ENCODE results near the gene JPH4.
"Not testable (repeated sequence)": the region's sequence is repeated elsewhere in the genome, so short reads cannot be mapped to it uniquely, and the experiment has no call there.

JPH4 gene

DNA sequence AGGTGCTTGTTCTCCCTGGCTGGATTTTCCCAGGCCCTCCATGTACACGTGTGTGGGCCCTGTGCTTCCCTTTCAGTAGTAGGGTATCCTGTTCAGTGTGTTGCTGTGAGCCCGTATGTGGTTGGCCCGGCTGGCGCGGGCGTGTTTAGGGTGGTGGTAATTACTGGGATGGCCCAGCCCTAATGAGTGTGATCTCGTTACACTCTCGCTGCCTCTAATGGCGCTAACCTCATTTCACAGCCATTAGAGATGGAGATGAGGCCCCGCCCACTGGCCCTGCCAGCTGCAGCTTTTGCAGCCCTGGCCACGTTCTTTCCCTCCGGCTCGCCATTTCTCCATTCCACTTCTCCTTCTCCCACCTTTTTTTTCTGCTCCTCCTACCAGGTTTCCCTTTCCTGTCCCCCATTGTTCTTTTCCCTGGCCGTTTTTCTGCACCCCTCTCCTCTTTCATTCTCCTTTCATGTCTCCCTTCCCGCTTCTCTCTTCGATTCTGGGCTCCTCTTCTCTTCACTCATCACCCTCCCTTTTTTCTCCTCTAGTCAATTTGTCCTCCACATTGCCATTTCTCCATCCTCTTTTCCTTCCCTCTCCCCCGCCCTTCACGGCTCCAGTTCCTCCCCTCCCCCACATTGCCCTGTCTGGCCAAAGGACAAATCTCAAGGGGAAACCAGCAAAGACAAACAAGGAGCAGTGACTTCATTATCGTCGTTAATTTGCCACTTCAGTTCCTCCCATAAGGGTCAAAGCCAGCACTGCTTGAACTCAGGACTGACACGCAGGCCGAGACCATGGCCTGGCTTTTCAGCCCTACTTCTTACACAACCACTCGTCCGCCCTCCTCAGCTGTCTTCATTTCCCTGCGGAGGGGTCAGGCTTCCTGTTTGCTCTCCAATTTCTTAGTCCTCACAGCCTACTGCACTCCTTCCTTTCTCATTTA, 33.8 kb downstream of the JPH4 start:
- peak; percentile 63 to 64 for DNase-seq

DNA sequence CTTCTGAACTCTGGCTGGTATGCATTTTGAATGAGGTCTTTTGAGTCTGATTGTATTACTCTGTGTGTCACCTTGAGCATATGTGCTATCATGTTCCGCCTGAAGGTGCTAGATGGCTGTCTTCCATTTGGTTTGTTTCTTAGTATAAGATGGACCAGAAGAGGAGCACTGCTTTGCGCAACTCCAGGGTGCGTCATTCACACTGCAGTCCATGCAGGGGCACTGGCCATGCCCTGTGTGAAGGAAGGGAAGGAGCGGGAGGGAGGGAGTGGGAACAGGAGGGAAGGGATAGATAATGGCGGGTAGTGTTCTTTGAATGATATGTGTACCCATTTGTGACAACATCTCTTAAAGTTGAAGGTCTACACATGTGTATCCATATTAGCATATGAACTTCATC, 35.2 kb downstream of the JPH4 start:
- no peak for DNase-seq

DNA sequence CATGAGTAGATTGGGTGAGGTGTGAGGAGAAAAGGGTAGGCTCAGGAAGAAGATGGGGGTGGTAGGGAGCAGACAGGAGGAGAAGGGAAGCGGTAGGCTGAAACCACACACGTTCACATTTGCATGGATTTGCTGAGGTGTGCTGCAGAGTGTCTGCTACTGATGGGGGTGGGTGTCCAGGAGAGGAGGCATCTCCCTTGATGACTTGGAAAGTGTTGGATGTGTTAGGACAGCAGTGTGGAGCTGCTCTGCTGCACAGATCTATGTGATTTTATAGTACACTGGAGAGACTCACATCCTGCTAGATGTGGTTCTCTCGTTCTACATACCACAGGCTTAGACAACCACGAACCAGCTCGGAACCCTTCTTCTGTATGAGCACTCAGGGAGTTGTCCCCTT, 36.3 kb downstream of the JPH4 start:
- no peak for DNase-seq

DNA sequence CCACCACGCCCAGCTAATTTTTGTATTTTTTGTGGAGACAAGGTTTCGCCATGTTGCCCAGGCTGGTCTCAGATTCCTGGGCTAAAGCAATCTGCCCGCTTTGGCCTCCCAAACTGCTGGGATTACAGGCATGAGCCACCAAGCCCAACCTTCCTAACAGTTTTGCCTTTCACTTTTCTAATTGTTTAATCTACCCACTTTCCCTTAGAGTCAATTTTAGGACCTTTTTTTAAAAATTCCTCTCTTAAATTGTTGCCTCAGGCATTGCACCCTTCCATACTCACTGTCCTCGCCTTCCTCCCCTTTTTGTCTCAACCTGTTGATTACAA, 38.5 kb downstream of the JPH4 start:
- DNase-seq: no peak

DNA sequence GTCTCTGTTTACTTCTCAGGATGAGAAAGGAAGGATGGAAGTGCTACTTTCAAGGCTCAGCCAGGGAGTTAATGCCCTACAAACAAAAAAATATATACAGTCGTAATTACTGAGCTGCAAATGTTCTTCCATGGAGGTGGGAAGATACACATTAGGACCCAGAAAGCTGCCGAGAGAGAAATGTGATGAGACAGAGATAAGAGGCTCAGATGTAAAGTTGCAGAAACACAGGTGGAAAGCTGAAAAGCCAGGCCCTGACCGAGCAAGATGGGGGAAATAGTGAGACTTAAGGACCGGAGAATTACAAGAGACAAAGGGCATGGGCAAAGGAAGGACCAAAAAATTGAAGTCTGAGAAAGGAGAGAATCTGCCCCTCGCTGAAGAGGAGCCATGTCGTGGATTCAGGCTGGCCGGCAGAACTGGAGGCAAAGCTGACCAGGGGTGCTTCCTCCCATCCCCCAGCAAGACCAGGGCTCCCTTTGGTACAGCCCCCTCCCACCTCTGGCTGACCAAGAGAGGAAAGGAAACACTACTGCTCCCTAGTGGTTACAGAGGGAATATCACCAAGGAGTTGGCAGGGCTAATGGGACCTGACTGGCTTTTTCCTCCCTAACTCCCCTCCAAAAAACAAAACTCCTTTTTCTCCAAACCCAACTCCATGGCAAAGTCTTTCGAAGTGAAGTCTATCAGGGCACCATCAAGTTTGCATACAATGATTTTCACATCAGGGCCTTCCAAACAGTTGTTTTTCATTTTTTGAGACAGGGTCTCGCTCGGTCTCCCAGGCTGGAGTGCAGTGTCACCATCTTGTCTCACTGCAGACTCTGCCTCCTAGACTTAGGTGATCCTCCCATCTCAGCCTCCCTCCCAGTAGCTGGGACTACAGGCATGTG, 39.1 kb downstream of the JPH4 start:
- DNase-seq: peak; percentile 7 to 31

DNA sequence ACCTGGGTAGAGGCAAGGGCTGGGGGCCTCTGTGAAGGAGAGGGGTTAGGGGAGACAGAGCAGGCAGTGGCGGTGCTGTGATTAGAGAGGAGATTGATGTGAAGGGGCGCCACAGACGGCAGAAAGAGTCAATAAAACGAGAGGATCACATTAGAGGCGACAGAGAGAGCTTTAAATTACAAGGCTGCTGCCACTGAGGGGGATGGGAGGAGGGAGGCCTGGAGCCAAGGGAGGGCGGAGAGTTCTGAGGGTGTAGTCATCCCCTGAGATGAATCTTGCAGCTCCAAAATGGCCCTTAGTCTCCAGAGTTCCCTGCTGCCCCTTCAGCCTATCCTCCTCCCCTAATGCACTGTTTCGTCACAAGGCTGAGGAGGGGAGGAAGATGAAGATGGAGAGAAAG, 39.8 kb downstream of the JPH4 start:
- DNase-seq: no peak

DNA sequence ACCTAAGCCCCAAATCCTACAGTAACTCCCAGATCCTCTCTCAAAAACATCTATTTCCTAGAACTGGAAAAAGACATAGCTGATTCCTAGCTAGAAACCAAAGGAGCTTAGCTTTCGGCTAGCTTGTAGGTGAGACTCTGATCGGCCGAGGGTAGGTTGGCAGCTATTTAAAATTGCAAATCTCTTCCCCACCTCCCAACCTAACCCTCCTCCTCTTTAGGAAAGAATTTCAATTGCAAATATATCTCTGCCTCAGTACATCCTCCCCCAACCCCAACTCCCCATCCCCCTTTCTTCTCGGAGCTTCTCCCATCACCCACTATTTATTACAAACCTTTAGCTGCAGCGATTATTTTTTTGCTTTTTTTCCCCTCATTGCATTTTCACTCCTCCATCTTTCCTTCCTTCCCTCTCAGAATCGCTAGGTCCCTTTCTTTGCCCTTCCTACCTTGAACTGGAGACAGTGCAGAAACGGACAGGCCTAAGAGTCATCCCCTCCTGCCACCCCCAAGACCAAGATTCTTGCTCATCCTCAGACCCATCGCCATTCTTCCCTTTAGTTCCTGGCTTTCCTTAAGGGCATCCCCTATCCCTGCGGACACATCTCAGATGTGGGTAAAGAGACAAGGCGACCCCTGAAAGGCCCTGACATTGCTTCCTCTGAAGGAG, 40.4 kb downstream of the JPH4 start:
- DNase-seq: no peak

DNA sequence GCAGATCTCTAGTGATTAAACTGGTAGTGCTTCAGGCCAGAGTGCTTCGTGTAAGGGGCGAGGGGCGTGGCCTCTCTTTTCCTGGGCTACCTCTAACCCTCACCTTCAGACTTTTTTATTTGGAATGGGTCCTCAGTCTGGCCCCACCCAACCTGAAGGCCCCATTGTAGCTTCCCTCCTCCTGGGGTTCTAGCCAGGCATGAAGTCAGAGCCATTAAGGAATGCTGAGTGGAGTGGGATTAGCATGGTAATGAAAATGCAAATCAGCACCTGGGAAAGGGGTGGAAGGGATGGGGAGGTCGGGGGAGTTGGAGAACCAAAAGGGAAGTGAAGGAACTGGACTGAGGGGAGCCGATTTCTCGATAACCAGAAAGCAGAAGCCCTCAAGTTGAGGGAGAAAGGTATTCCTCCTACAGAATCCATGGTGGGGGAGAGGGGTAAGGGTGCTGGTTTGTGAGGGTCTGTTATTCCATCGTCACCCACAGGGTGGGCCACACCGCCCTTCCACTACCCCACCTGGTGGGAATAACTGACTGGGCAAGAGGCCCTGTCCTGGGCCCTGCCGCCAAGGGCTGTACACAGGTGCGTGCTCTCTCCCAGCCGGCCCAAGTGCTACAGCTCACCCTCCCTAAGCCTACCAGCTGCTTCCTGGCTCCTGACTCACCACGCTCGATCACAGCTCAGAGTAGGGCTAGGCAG, 41.1 kb downstream of the JPH4 start:
- no peak for DNase-seq

DNA sequence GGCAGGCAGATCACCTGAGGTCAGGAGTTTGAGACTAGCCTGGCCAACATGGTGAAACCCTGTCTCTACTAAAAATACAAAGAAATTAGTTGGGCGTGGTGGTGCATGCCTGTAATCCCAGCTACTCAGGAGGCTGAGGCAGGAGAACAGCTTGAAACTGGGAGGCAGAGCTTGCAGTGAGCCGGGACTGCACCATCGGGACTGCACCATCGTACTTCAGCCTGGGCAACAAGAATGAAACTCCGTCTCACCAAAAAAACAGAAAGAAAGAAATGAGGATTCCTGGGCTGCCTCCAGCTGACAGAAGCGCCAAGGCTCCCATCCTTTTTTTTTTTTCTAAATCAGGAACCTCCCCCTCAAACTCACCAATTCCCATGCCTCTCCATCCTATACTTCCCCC, 41.7 kb downstream of the JPH4 start:
- not testable (repeated sequence) for DNase-seq

DNA sequence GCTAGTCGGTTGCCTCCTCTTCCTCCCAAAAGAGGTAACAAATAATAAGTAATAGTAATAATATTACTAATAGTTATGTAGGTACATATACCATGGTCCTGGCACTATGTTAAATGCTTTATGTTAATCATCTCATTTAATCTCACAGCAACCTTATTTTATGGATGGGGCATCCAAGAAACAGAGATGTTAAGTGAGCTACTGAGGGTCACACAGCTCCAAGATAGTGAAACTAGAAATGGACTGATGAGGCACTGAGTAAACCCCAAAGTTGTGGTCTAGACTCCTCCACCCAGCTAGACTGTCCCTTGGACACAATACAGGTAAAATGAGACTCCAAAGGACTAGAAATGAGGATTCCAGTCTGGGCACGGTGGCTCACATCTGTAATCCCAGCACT, 42.1 kb downstream of the JPH4 start:
- no peak for DNase-seq

DNA sequence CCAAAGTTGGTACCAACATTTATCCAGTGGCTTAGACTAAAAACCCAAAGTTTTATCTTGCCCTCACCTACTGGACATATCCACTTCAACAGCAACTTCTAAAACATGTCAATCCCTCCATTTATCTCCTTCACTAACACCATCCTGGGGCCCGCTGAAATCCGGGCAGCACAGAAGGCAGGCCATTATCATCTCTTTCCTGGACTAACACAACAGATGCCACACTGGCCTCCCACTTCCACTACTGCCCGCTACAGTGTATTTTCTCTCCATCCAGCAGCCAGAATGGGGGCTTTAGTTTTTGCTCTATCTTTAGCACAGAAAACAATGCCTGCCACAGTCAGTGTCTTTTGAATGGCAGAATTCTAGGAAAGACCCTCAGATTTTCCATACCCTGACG, 42.6 kb downstream of the JPH4 start:
- DNase-seq: no peak

DNA sequence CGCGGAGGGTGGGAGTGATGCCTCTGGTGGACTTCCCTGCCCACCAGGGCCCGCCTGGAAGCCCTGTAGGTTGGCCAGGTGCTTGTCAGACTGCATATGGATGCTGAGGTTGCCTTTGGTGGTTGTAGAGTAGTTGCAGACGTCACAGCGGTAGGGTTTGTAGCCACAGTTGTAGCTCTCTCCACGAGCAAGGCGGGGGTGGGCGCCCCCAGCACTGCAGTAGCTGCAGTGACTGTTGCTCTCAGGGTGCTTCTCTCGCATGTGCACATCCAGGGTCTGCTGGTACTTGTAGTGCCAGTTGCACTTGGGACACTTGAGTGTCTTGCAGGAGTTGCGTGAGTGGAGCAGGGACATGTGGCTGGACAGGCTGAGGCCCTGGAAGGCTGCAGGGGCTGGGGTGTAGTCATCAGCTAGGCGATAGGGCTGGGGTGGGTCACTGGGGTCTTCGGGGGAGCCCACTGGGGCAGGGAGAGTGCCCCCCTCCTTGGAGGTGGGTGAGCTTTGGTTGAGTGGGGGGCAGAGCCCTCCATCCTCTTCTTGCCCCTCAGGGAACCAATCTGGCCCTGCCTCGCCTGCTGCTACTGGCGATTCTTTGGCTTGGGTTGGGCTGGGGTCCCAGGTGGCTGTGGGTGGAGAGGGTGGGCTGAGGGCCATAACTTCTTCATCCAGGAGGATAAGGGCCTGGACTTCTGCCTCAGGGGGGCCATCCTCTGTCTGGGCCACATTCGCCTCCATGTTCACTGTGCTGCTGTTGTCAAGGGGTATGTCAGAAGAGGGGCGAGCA, 44.7 kb downstream of the JPH4 start:
- DNase-seq: no peak

DNA sequence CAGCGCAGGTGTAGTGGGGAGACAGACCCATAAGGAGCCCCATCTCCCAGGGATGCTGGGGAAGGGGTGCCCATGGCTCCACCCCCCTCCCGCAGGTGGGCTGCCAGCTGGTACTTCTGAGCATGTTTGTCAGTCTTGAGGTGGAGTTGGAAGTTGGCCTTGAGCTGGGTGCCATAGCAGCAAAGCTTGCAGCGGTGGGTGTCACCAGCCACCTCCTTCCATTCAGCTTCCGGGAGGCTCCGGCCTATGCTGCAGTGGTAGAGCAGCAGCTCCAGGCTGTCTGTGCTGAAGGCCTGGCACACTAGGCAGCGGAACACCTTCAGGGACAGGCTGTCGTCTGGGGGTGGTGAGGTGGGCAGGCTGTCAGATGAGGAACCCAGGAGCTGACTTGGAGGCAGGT, 45.9 kb downstream of the JPH4 start:
- no peak for DNase-seq

DNA sequence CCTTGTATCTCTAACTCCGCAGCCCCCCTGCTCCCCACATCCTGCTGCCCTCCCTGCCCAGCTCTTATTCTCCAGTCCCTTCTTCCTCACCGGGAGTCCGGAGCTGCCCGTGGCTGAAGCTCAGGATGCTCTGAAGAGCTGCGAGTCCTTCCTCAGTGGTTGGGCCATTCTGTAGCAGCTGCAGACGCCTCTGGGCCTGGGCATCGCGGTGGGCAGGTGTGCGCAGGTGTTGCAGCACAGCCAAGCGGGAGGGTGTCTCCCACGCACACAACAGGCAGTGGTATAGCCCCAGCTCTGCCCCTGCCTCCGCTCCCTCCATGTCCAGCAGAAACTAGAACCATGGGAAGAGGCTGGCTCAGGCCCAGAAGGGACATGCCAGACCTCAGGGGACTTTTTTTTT, 47.2 kb downstream of the JPH4 start:
- no peak for DNase-seq

DNA sequence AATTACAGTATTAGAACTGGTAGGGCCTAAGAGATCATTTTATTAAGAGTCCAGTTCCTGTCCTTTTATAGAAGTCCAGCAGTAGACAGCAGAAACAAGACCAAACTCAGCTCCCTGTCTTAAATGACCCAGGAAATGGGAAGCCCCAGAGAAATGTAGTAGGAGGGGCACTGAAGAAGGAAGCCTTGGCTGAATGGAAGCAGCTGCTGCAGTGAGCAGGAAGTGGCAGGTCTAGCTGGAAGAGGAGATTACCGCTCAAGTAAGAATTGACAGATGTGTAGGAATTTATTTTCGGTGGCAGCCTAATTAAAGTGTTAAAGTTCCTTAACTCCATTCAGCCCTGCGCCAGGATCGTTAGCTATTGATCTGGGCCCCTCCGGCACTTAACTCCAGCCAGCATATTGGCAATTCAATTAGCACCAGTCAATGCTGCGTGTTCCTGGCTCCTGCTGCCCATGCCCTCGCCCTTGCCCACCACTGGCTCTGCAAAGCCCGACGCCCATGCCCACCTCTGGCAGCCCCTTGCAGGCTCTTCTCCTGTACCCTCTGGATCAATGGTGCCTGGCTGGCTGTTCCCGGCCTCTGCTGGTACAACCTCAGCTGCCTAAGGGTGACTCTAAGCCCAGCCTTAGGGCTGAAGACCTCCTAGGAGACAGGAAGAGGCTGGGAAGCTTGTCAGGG, 48.1 kb downstream of the JPH4 start:
- no peak for DNase-seq

DNA sequence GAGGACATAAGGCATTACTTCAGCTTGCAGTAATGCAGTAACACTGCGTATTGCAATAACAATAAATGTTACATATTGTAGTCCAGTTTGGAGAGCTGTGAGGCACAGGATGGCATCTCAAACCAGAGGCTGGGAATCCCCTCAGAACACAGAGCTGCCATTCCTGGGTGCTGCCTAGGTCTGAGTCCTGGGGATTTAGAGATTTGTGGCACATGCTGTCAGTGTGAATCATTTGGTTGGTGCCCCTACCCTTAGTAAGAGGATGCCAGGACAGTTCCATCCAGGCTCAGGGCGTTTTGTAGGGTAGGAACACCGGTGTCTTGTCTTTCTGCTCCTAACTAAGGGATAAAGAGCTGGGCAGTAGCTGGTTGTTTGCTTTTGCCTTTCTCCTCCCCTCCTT, 49.6 kb downstream of the JPH4 start:
- no peak for DNase-seq

DNA sequence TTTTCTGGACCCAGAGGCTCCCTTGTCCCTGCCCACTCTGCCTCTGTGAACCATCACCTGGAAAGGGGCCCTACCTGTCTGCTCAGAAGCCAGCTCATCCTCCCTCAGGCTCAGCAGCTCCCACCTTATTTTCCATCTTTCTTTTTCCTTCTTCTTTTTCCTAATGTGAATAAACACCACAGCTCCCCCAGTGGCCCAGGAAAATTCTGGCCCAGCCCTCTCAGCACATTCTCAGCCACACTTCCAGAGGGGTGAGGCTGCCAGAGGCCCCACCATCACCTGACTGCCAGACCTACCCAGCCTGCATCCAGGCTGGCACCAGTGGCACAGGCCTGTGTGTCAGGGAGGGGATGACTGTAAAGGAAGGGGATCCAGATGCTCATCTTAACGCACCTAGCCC, 50.0 kb downstream of the JPH4 start:
- no peak for DNase-seq

DNA sequence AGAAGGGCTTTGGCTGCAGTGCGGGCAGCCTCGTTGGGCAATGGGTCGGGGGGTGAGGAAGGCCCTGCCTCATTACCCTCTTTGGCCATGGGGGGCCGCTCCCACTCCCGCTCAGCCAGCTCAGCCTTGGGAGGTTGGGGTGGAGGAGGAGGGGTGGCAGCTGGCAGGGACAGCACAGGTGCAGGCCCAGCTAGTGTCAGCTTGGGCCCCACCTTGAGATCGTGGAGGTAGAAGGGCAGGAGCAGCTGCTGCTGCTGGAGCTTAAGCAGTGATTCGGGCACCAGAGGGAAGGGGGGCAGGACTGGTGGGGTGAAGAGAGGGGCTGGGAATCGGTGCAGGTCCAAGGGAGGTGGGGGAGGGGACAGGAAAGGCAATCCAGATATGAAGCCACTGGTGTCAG, 53.0 kb downstream of the JPH4 start:
- no peak for DNase-seq

DNA sequence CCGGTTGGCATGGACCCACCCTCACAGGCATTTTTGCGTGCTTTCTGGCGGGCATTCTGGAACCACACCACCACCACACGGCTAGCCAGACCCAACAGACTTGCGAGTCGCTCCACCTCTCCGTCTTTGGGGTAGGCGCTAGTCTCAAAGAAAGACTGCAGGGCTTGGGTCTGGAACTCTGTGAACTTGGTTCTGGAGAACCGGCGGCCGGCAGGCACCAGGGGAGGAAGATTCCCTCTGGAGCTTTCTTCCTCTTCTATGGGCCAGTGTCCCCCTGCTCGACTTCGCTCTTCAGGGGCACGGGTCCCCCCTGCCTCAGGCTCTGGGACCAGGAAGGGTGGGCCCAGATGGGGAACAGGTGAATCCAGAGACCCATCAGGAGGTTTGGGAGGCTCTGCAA, 53.6 kb downstream of the JPH4 start:
- DNase-seq: no peak

DNA sequence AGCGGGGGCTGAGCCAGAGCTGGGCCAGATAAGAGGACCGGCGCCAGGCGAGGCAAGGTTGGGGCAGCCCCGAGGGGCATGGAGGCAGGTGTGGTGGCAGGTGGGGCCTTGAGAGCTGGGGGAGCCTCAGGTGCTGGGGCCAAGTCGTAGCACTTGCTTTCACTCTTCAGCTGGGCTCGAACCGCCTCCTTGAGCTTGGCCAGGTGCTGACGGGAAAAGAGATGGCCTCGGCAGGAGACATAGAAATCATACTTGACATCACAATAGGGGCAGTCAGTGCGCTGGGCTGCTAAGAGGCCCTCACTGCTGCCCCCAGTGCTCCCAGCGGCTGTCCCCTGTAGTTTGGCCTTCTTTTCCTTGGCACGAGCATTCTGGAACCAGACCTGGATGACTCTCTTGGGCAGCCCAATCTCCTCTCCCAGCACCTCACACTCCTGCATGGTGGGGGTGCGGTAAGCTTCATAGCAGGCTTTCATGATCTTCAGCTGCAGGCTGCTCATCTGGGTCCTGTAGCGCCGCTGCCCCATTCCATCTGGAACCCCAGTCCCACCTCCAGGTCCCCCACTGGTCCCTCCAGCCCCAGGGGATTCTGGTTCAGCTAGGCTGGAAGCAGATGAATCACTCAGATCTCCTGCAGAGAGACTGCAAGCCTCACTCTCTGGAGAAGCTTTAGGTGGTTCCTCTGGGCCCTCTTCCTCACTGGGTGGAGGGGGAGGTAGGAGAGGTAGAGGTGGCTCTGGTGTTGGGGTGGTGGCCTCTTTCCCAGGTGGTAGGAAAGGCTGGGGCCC, 55.2 kb downstream of the JPH4 start:
- no peak for DNase-seq

Data from NCI-H1930 (cell line).